Measurements from ENCODE around the gene BMPR1B.

DNA sequence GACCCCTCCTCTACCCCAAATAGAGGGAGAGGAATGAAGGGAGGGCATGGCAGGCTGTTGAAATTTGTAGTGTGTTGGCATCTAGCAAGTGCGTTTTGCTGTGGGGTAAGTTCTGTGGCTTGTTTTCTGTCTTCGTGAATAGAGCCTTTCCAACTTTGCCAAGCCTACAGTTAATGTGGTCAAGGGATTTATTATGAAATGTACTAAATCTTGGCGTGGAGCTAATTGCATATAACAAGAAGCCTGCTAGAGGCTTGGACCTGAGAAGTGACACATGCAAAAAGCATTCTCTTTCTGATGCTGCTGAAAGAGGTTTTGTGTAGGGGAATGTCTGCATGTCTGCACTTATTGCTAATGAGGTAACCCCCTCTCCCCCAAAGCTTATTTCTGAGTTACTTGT lies 132.2 kb downstream of the BMPR1B start:
- TF ChIP-seq, protein P1, sequence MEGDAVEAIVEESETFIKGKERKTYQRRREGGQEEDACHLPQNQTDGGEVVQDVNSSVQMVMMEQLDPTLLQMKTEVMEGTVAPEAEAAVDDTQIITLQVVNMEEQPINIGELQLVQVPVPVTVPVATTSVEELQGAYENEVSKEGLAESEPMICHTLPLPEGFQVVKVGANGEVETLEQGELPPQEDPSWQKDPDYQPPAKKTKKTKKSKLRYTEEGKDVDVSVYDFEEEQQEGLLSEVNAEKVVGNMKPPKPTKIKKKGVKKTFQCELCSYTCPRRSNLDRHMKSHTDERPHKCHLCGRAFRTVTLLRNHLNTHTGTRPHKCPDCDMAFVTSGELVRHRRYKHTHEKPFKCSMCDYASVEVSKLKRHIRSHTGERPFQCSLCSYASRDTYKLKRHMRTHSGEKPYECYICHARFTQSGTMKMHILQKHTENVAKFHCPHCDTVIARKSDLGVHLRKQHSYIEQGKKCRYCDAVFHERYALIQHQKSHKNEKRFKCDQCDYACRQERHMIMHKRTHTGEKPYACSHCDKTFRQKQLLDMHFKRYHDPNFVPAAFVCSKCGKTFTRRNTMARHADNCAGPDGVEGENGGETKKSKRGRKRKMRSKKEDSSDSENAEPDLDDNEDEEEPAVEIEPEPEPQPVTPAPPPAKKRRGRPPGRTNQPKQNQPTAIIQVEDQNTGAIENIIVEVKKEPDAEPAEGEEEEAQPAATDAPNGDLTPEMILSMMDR (IDR thresholded peaks at IDR 0.05), result no peak
- TF ChIP-seq POLR2A (IDR thresholded peaks at IDR 0.05) (no peak), POLR2AphosphoS5 (IDR thresholded peaks at IDR 0.05) (no peak)
